DOHH2 (cell line): ENCODE measurements around the gene ALDH1B1.

ENCODE experiments used
- H3F3A ChIP-seq: fragments of 200-600 bp; sonication (generic), shearing (Covaris generic); 2 replicates; pipeline ENCODE4 v1.6.0; 2016; ENCODE audit warnings: antibody characterized with exemption, mild to moderate bottlenecking; ENCODE audit not compliant: control insufficient read depth, insufficient read depth
- H3K27ac ChIP-seq: fragments of 200-600 bp; sonication (generic); 2 replicates; pipeline ENCODE4 v1.5.1; 2014; ENCODE audit warnings: low read depth, mild to moderate bottlenecking, low read length, moderate library complexity
- H3K27me3 ChIP-seq: fragments of 200-600 bp; sonication (generic); 2 replicates; pipeline ENCODE4 v1.6.1; 2014; ENCODE audit warnings: mild to moderate bottlenecking, low read length, mixed read lengths; ENCODE audit not compliant: control insufficient read depth
- H3K36me3 ChIP-seq: fragments of 200-600 bp; sonication (generic); 2 replicates; pipeline ENCODE4 v1.6.1; 2014; ENCODE audit warnings: mild to moderate bottlenecking, low read length, moderate library complexity, mixed read lengths; ENCODE audit not compliant: control insufficient read depth
- H3K4me1 ChIP-seq: fragments of 200-600 bp; sonication (generic); 2 replicates; pipeline ENCODE4 v1.6.1; 2014; ENCODE audit warnings: mild to moderate bottlenecking, low read length, mixed read lengths; ENCODE audit not compliant: control insufficient read depth
- H3K4me2 ChIP-seq: fragments of 200-600 bp; sonication (generic); 2 replicates; pipeline ENCODE4 v1.6.0; 2014; ENCODE audit warnings: mild to moderate bottlenecking, low read length, moderate library complexity
- H3K4me3 ChIP-seq: fragments of 200-600 bp; sonication (generic); 2 replicates; pipeline ENCODE4 v1.5.1; 2014; ENCODE audit warnings: mild to moderate bottlenecking, low read length, mixed read lengths
- H3K79me2 ChIP-seq: fragments of 200-600 bp; sonication (generic); 2 replicates; pipeline ENCODE4 v1.6.1; 2014; ENCODE audit warnings: mild to moderate bottlenecking, low read length, mixed read lengths; ENCODE audit not compliant: control insufficient read depth
- H3K9me2 ChIP-seq: fragments of 200-600 bp; sonication (generic); replicated peaks from 2 replicates; pipeline ENCODE4 v1.6.1; 2014; ENCODE audit warnings: mild to moderate bottlenecking, low read length, mixed read lengths; ENCODE audit not compliant: control insufficient read depth
- H3K9me3 ChIP-seq: fragments of 200-600 bp; sonication (generic); 2 replicates; pipeline ENCODE4 v1.6.1; 2014; ENCODE audit warnings: antibody characterized with exemption, low read length, mixed read lengths; ENCODE audit not compliant: control insufficient read depth, insufficient read depth
- H4K20me1 ChIP-seq: fragments of 200-600 bp; sonication (generic); 2 replicates; pipeline ENCODE4 v1.6.0; 2014; ENCODE audit warnings: low read depth, mild to moderate bottlenecking, antibody characterized with exemption, low read length, moderate library complexity; ENCODE audit not compliant: control insufficient read depth, insufficient read depth
- EZH2phosphoT487 ChIP-seq: fragments of 200-600 bp; sonication (generic); IDR thresholded peaks from 2 replicates; pipeline ENCODE4 v1.6.1; 2017; ENCODE audit warnings: borderline replicate concordance, mild to moderate bottlenecking, antibody characterized with exemption, low read length, moderate library complexity, mixed read lengths
- TF ChIP-seq, protein P1 (sequence below): fragments of 200-600 bp; sonication (generic); IDR thresholded peaks from one replicate; pipeline ENCODE4 v1.5.1; 2014; ENCODE audit warnings: antibody characterized with exemption, mild to moderate bottlenecking, low read depth, low read length; ENCODE audit not compliant: poor library complexity, severe bottlenecking

Gene ALDH1B1

GRCh38 chr9:38423273-38423972 lies 30.9 kb downstream of the ALDH1B1 start:
- Histone ChIP-seq H3K9me2 (no peaks in the 10 kb centered on the region), H3K4me1 (no peaks in the 10 kb centered on the region), H3K27ac (no peak overlapping the region), H3K36me3 (no peaks in the 10 kb centered on the region), H3K79me2 (no peaks in the 10 kb centered on the region), H3F3A (no peaks in the 10 kb centered on the region), H3K27me3 (peaks cover 9% of the 10 kb centered on the region), H3K9me3 (no peaks in the 10 kb centered on the region), H4K20me1 (no peaks in the 10 kb centered on the region), H3K4me2 (no peak overlapping the region), H3K4me3 (no peak overlapping the region)
- TF ChIP-seq, protein P1, sequence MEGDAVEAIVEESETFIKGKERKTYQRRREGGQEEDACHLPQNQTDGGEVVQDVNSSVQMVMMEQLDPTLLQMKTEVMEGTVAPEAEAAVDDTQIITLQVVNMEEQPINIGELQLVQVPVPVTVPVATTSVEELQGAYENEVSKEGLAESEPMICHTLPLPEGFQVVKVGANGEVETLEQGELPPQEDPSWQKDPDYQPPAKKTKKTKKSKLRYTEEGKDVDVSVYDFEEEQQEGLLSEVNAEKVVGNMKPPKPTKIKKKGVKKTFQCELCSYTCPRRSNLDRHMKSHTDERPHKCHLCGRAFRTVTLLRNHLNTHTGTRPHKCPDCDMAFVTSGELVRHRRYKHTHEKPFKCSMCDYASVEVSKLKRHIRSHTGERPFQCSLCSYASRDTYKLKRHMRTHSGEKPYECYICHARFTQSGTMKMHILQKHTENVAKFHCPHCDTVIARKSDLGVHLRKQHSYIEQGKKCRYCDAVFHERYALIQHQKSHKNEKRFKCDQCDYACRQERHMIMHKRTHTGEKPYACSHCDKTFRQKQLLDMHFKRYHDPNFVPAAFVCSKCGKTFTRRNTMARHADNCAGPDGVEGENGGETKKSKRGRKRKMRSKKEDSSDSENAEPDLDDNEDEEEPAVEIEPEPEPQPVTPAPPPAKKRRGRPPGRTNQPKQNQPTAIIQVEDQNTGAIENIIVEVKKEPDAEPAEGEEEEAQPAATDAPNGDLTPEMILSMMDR, result no peak
- TF ChIP-seq EZH2phosphoT487, result no peak

GRCh38 chr9:38423973-38424843 lies 31.7 kb downstream of the ALDH1B1 start, which contains the start of gene IGFBPL1:
TSS of gene IGFBPL1 (minus strand) at chr9:38424454. CDS start at chr9:38424424, 30 bp downstream.
- H3K9me2 ChIP-seq, result no peaks in the 10 kb centered on the region
- H4K20me1 ChIP-seq, result no peaks in the 10 kb centered on the region
- no peak within 1 kb of the TSS for H3K4me2 ChIP-seq
- H3K27me3 ChIP-seq, result peaks cover 9% of the 10 kb centered on the region
- H3K4me3 ChIP-seq, result no peak within 1 kb of the TSS
- H3K9me3 ChIP-seq, result no peaks in the 10 kb centered on the region
- H3F3A ChIP-seq, result no peaks in the 10 kb centered on the region
- H3K36me3 ChIP-seq, result no peaks in the 10 kb centered on the region
- H3K79me2 ChIP-seq, result no peaks in the 10 kb centered on the region
- H3K27ac ChIP-seq, result no peak within 1 kb of the TSS
- TF ChIP-seq, protein P1, result no peak
- TF ChIP-seq EZH2phosphoT487, result no peak
- no peaks in the 10 kb centered on the region for H3K4me1 ChIP-seq

DNA sequence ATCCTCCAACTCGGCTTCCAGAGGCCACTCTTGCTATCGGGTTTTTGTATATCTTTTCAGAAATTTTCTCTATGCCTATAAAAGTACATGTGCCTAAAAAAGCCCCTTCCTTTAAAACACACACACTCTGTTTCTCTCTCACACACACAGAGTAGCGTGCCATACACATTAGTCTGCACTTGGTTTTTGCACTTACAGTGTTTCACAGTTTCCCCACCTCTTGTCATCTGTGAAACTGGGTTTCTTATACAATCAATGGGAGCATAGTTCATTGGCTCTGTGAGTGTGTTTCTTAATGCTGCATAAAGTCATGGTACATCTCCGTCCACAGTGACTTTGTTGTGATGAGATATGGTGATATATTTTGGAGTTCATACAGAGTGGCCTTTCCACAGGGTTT lies 32.4 kb downstream of the ALDH1B1 start:
- Histone ChIP-seq H3K9me3 (no peaks in the 10 kb centered on the region), H3K4me1 (no peaks in the 10 kb centered on the region), H3K4me3 (no peak overlapping the region), H3K27ac (no peak overlapping the region), H3K36me3 (no peaks in the 10 kb centered on the region), H3K79me2 (no peaks in the 10 kb centered on the region), H3F3A (no peaks in the 10 kb centered on the region), H3K9me2 (no peaks in the 10 kb centered on the region), H3K4me2 (no peak overlapping the region), H3K27me3 (peaks cover 9% of the 10 kb centered on the region), H4K20me1 (no peaks in the 10 kb centered on the region)
- TF ChIP-seq EZH2phosphoT487, result no peak
- TF ChIP-seq, protein P1, result no peak
